Loucy (cell line): Measurements from ENCODE around the gene SYNE1.

Source experiments
- EZH2phosphoT487 ChIP-seq: fragments of 200-600 bp; IDR thresholded peaks from 2 replicates; pipeline ENCODE4 v1.6.1; 2018; ENCODE audit warnings: antibody characterized with exemption, mild to moderate bottlenecking, moderate library complexity, borderline replicate concordance
- TF ChIP-seq, protein P1 (sequence below): fragments of 200-600 bp; sonication (generic); conservative IDR thresholded peaks from 2 replicates; pipeline ENCODE4 v1.5.1; 2014; ENCODE audit warnings: mild to moderate bottlenecking, antibody characterized with exemption, low read length

DNA sequence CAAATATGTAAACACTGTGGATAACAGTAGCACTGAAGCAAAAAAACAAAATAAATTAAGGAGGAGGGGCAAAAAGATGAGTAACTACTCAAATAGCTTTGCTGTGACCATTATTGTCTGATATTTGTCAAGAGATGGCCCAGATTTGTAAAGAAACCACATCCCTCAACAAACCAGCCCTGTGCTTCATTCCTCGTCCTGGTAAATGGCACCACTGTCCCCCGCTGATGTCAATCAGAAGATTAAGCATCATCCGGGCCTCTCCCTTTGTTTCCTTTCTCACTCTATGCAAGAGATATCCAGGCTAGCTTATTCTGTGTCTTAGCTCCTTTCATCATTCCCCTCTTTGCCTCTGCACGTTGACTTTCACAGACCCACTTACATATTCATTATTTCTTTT lies 259.0 kb downstream of the SYNE1 start:
- TF ChIP-seq, protein P1, sequence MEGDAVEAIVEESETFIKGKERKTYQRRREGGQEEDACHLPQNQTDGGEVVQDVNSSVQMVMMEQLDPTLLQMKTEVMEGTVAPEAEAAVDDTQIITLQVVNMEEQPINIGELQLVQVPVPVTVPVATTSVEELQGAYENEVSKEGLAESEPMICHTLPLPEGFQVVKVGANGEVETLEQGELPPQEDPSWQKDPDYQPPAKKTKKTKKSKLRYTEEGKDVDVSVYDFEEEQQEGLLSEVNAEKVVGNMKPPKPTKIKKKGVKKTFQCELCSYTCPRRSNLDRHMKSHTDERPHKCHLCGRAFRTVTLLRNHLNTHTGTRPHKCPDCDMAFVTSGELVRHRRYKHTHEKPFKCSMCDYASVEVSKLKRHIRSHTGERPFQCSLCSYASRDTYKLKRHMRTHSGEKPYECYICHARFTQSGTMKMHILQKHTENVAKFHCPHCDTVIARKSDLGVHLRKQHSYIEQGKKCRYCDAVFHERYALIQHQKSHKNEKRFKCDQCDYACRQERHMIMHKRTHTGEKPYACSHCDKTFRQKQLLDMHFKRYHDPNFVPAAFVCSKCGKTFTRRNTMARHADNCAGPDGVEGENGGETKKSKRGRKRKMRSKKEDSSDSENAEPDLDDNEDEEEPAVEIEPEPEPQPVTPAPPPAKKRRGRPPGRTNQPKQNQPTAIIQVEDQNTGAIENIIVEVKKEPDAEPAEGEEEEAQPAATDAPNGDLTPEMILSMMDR = no peak
- no peak for TF ChIP-seq EZH2phosphoT487
